Gastrocnemius medialis (tissue), 4 donors: ENCODE data around the gene NFKB2. TPM values are rescaled to one million over a fixed set of nuclear protein-coding genes. Genes with fewer than 3 reads are reported as not detected.
A peak's percentile ranks its signal among the peaks of the same experiment; 100 is the strongest.

Experiments used
- ATAC-seq, 2 donors: fragments of 150-250 bp; one replicate each; pipeline ENCODE4 v1.9.1; 2016
- DNase-seq, 2 donors: peaks; one replicate each; pipeline ENCODE4 v3.0.0-alpha.2; 2019
- H3K27ac ChIP-seq, 4 donors: fragments of 200-600 bp; sonication (generic); 1 replicate in 1 of 4; 2 replicates in 3 of 4; pipeline ENCODE4 v1.5.1; 2016 to 2018; ENCODE audit warnings: mild to moderate bottlenecking in 2 of 4, moderate library complexity in 1 of 4
- H3K27me3 ChIP-seq, 3 donors: fragments of 200-600 bp; sonication (generic) in 2 of 3; 1 replicate in 1 of 3; 2 replicates in 2 of 3; pipeline versions ENCODE4 v1.5.1 to v1.6.0; 2016 to 2019; ENCODE audit warnings: mild to moderate bottlenecking in 1 of 3, moderate library complexity in 1 of 3
- H3K36me3 ChIP-seq, 2 donors: fragments of 200-600 bp; sonication (generic) in 1 of 2; one replicate each; pipeline ENCODE4 v1.5.1; 2017 to 2018
- H3K4me1 ChIP-seq, 2 donors: fragments of 200-600 bp; sonication (generic) in 1 of 2; one replicate each; pipeline ENCODE4 v1.5.1; 2016 to 2017; ENCODE audit warnings: mild to moderate bottlenecking in 2 of 2
- H3K4me3 ChIP-seq, 4 donors: fragments of 200-600 bp; sonication (generic) in 3 of 4; 1 replicate in 1 of 4; 2 replicates in 3 of 4; pipeline ENCODE4 v1.5.1; 2016 to 2019; ENCODE audit warnings: mild to moderate bottlenecking in 2 of 4
- H3K9me3 ChIP-seq, 3 donors: fragments of 200-600 bp; sonication (generic) in 2 of 3; 1 replicate in 1 of 3; 2 replicates in 2 of 3; pipeline ENCODE4 v1.5.1; 2016 to 2019
- POLR2A ChIP-seq, 2 donors: fragments of 450-650 bp; IDR thresholded peaks; one replicate each; pipeline ENCODE4 v1.6.1; 2017; ENCODE audit warnings: antibody characterized with exemption in 2 of 2, mild to moderate bottlenecking in 2 of 2, moderate library complexity in 2 of 2
- in situ Hi-C, 4 donors: fragments of 200-750 bp; cut with MboI; loops; one replicate each; pipeline versions ENCODE4 v1.15.0 to v1.8.0; 2017; ENCODE audit warnings: low sequenced_read_pairs in 4 of 4
- intact Hi-C: fragments of 100-400 bp; cut with DNase I; formaldehyde crosslinking; loops from one replicate; pipeline ENCODE4 v1.15.1; 2023; ENCODE audit warnings: low total_unique reads
- total RNA-seq, 4 donors: library from RNA; depleted of rRNA; stranded (reverse); fragments of >200 nt; gene quantifications; one replicate each; pipeline versions ENCODE4 v1.1.0 to v1.2.3, GENCODE V29; 2016
- TF ChIP-seq, protein P1 (sequence below), 5 experiments: fragments of 450-650 bp in 3 of 5; fragments of 200-600 bp in 2 of 5; sonication (generic) in 2 of 5; IDR thresholded peaks in 4 of 5; conservative IDR thresholded peaks in 1 of 5; 1 replicate in 4 of 5; 2 replicates in 1 of 5; pipeline ENCODE4 v1.5.1; 2016 to 2019; ENCODE audit warnings: antibody characterized with exemption in 5 of 5, mild to moderate bottlenecking in 3 of 5, moderate library complexity in 3 of 5

Gene NFKB2
- total RNA-seq, 4 donors from 2014 or later = 8.6 to 17.3 (median 12.8) TPM

GRCh38 chr10:102414749-102415148 lies 19.2 kb downstream of the NFKB2 start:
- H3K4me1 ChIP-seq = peaks cover 9% of the 10 kb centered on the region in 2 donors
- no peak overlapping the region for H3K27ac ChIP-seq
- peaks cover 64 to 90% (median 73%) of the 10 kb centered on the region in 3 donors for H3K27me3 ChIP-seq
- intact Hi-C loops (no loop called here), in situ Hi-C loops (no loop called here)
- H3K4me3 ChIP-seq = no peak overlapping the region
- no peaks in the 10 kb centered on the region for H3K9me3 ChIP-seq
- H3K36me3 ChIP-seq = no peaks in the 10 kb centered on the region
- DNase-seq (no peak), ATAC-seq (no peak)
- no peak for TF ChIP-seq POLR2A (IDR thresholded peaks at IDR 0.05)
- TF ChIP-seq, protein P1, sequence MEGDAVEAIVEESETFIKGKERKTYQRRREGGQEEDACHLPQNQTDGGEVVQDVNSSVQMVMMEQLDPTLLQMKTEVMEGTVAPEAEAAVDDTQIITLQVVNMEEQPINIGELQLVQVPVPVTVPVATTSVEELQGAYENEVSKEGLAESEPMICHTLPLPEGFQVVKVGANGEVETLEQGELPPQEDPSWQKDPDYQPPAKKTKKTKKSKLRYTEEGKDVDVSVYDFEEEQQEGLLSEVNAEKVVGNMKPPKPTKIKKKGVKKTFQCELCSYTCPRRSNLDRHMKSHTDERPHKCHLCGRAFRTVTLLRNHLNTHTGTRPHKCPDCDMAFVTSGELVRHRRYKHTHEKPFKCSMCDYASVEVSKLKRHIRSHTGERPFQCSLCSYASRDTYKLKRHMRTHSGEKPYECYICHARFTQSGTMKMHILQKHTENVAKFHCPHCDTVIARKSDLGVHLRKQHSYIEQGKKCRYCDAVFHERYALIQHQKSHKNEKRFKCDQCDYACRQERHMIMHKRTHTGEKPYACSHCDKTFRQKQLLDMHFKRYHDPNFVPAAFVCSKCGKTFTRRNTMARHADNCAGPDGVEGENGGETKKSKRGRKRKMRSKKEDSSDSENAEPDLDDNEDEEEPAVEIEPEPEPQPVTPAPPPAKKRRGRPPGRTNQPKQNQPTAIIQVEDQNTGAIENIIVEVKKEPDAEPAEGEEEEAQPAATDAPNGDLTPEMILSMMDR (IDR thresholded peaks at IDR 0.05 in 4 of 5, conservative IDR thresholded peaks at IDR 0.05 in 1 of 5) = no peak

DNA sequence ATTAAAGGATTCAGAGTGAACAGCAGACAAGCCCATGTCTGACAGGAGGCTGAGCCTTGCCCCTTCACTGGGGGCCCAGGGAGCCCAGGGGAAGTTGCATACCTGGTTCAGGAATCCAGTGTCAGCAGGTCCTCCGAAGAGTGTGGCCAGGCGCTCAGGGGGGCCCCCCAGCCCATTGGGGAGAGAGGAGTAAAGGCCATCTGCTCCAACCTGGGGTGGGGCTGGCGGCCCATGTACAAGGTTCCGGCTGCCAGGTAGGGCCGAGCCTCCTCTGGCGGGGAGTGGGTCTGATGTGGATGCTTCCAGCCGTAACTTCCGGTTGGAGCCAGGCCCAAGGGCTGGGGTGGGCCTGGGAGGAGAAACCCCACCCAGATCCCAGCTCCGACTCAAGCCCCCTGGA lies 20.8 kb downstream of the NFKB2 start:
- intact Hi-C loops = no loop called here
- Histone ChIP-seq H3K9me3 (no peaks in the 10 kb centered on the region), H3K27me3 (peaks cover 50 to 74% (median 58%) of the 10 kb centered on the region in 3 donors), H3K4me3 (no peak overlapping the region), H3K36me3 (no peaks in the 10 kb centered on the region), H3K4me1 (peaks cover 16% of the 10 kb centered on the region in 2 donors), H3K27ac (no peak overlapping the region)
- TF ChIP-seq POLR2A (IDR thresholded peaks at IDR 0.05) = no peak
- TF ChIP-seq, protein P1 (IDR thresholded peaks at IDR 0.05 in 4 of 5, conservative IDR thresholded peaks at IDR 0.05 in 1 of 5) = no peak
- in situ Hi-C loops = no loop called here
- ATAC-seq (no peak), DNase-seq (no peak)

- ATAC-seq (no peak), DNase-seq (no peak)
- no peak overlapping the region for H3K27ac ChIP-seq
- intact Hi-C loops = no loop called here
- no peaks in the 10 kb centered on the region for H3K36me3 ChIP-seq
- peaks cover 16% of the 10 kb centered on the region in 2 donors for H3K4me1 ChIP-seq
- H3K4me3 ChIP-seq = no peak overlapping the region
- no peaks in the 10 kb centered on the region for H3K9me3 ChIP-seq
- peaks cover 46 to 70% (median 54%) of the 10 kb centered on the region in 3 donors for H3K27me3 ChIP-seq
- TF ChIP-seq, protein P1 (IDR thresholded peaks at IDR 0.05 in 4 of 5, conservative IDR thresholded peaks at IDR 0.05 in 1 of 5) = no peak
- TF ChIP-seq POLR2A (IDR thresholded peaks at IDR 0.05) = no peak
- in situ Hi-C loops = no loop called here
These were observed 21.2 kb downstream of the NFKB2 start for GRCh38 chr10:102416695-102417094.

- no peak within 1 kb of the TSS for H3K27ac ChIP-seq
- no peaks in the 10 kb centered on the region for H3K36me3 ChIP-seq
- H3K9me3 ChIP-seq = no peaks in the 10 kb centered on the region
- peaks cover 33 to 51% (median 39%) of the 10 kb centered on the region in 3 donors for H3K27me3 ChIP-seq
- in situ Hi-C loops = no loop called here
- peaks cover 27 to 30% of the 10 kb centered on the region in 2 donors for H3K4me1 ChIP-seq
- ATAC-seq (no peak), DNase-seq (no peak)
- intact Hi-C loops = no loop called here
- TF ChIP-seq, protein P1 (IDR thresholded peaks at IDR 0.05 in 4 of 5, conservative IDR thresholded peaks at IDR 0.05 in 1 of 5) = no peak
- TF ChIP-seq POLR2A (IDR thresholded peaks at IDR 0.05) = no peak
- H3K4me3 ChIP-seq = peak within 1 kb of the TSS; percentile 82 to 92 (median 87)
These were observed 23.2 kb downstream of the NFKB2 start, which contains the start of gene PSD for GRCh38 chr10:102418622-102419268. TSS of gene PSD (minus strand) at chr10:102418785. CDS start at chr10:102417038, 1,747 bp downstream.
